Loucy (cell line): ENCODE data around the gene SCYGR6.

Source experiments
- EZH2phosphoT487 ChIP-seq: fragments of 200-600 bp; IDR thresholded peaks from 2 replicates; pipeline ENCODE4 v1.6.1; 2018; ENCODE audit warnings: antibody characterized with exemption, mild to moderate bottlenecking, moderate library complexity, borderline replicate concordance
- TF ChIP-seq, protein P1 (sequence below): fragments of 200-600 bp; sonication (generic); conservative IDR thresholded peaks from 2 replicates; pipeline ENCODE4 v1.5.1; 2014; ENCODE audit warnings: mild to moderate bottlenecking, antibody characterized with exemption, low read length

DNA sequence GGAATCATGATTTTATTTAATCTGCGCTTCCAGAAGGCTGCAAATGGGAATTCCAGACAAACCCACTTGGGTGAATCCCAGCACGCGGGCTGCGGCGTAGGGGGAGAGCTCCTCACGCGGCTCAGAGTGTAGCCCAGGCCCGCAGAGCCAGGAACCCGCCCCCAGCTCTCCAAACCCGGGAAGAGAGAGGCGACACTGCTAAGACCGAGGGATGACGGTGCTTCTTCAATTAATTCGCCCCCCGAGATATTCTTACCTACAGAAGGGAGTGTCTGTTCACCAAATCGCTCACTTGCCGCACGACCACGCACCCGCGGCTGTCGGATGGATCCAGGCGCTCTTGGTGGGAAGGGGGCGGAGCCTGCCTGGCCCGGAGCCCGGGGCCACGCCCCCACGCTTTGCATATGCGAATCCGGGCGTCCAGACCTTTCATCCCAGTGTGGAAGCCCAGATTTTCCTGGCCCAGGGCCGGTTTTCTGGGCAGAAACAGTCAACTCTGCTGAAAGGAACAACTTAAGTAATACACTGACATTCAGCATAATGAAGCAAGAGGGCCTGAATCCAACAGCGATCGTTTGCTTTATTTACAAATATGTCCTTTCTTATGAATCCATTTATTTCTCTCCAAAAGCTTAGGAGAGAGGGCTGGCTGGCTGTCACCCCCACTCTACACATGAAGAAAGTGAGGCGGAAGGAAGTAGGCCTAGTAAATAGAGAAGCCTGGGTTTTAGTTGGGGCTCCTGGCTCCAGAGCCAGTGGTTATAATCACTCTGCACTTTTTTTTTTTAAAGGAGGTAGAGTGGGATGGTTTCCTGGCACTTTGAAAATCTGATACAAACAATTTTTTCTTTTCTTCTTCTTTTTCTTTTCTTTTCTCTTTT, 6.6 kb downstream of the SCYGR6 start, which contains the start of gene SLC19A3:
- TF ChIP-seq, protein P1, sequence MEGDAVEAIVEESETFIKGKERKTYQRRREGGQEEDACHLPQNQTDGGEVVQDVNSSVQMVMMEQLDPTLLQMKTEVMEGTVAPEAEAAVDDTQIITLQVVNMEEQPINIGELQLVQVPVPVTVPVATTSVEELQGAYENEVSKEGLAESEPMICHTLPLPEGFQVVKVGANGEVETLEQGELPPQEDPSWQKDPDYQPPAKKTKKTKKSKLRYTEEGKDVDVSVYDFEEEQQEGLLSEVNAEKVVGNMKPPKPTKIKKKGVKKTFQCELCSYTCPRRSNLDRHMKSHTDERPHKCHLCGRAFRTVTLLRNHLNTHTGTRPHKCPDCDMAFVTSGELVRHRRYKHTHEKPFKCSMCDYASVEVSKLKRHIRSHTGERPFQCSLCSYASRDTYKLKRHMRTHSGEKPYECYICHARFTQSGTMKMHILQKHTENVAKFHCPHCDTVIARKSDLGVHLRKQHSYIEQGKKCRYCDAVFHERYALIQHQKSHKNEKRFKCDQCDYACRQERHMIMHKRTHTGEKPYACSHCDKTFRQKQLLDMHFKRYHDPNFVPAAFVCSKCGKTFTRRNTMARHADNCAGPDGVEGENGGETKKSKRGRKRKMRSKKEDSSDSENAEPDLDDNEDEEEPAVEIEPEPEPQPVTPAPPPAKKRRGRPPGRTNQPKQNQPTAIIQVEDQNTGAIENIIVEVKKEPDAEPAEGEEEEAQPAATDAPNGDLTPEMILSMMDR, result no peak
- no peak for TF ChIP-seq EZH2phosphoT487
